WTC11 (cell line): ENCODE measurements around the gene SLC18A2.

Source experiments
- ATF3 ChIP-seq: sonication (generic); formaldehyde crosslinking; conservative IDR thresholded peaks from 2 replicates; pipeline ENCODE4 v1.8.1; 2022; ENCODE audit warnings: mild to moderate bottlenecking, missing genetic modification reagents
- CBFB ChIP-seq: sonication (generic); formaldehyde crosslinking; IDR thresholded peaks from 2 replicates; pipeline ENCODE4 v1.8.1; 2022; ENCODE audit warnings: mild to moderate bottlenecking, low read depth, missing genetic modification reagents
- ETV6 ChIP-seq: sonication (generic); formaldehyde crosslinking; IDR thresholded peaks from 2 replicates; pipeline ENCODE4 v1.8.1; 2022; ENCODE audit warnings: mild to moderate bottlenecking, missing genetic modification reagents
- JUN ChIP-seq: sonication (generic); formaldehyde crosslinking; IDR thresholded peaks from 2 replicates; pipeline ENCODE4 v1.8.0; 2023; ENCODE audit warnings: mild to moderate bottlenecking, missing genetic modification reagents
- TP53 ChIP-seq: sonication (generic); formaldehyde crosslinking; IDR thresholded peaks from 2 replicates; pipeline ENCODE4 v1.8.1; 2023; ENCODE audit warnings: mild to moderate bottlenecking, missing genetic modification reagents
- TF ChIP-seq, protein P1 (sequence below): fragments of 200-600 bp; IDR thresholded peaks from 2 replicates; pipeline ENCODE4 v1.8.0; 2022; ENCODE audit warnings: antibody characterized with exemption

- TF ChIP-seq JUN, result no peak
- TF ChIP-seq, protein P1, sequence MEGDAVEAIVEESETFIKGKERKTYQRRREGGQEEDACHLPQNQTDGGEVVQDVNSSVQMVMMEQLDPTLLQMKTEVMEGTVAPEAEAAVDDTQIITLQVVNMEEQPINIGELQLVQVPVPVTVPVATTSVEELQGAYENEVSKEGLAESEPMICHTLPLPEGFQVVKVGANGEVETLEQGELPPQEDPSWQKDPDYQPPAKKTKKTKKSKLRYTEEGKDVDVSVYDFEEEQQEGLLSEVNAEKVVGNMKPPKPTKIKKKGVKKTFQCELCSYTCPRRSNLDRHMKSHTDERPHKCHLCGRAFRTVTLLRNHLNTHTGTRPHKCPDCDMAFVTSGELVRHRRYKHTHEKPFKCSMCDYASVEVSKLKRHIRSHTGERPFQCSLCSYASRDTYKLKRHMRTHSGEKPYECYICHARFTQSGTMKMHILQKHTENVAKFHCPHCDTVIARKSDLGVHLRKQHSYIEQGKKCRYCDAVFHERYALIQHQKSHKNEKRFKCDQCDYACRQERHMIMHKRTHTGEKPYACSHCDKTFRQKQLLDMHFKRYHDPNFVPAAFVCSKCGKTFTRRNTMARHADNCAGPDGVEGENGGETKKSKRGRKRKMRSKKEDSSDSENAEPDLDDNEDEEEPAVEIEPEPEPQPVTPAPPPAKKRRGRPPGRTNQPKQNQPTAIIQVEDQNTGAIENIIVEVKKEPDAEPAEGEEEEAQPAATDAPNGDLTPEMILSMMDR, result no peak
- TF ChIP-seq TP53 (CRISPR knock-in tag), result no peak
- no peak for TF ChIP-seq ETV6 (CRISPR knock-in tag)
- no peak for TF ChIP-seq CBFB (CRISPR knock-in tag)
- TF ChIP-seq ATF3 (CRISPR knock-in tag), result no peak
These were observed 18.4 kb downstream of the SLC18A2 start for GRCh38 chr10:117259279-117259678.
